IMR-90 (cell line): Measurements from ENCODE around the gene TCF12. TPM values are rescaled to one million over a fixed set of nuclear protein-coding genes. Genes with fewer than 3 reads are reported as not detected.

Experiments used
- ATAC-seq: fragments of 200-7000 bp; cut with Tn5 transposase; 2 replicates; pipeline ENCODE4 v1.9.1; 2020; ENCODE audit warnings: low read depth, mild to moderate bottlenecking, moderate library complexity
- BruUV-seq: library from RNA; stranded (reverse); fragments of 400-500 nt; replicated peaks from 2 replicates; lab custom pipeline; 2021; lab: Mats Ljungman, UMichigan
- CTCF ChIA-PET: fragments of 300-600 bp; formaldehyde crosslinking; extraction: SDS; loops from one replicate; lab custom pipeline; 2021; ENCODE audit warnings: antibody characterized with exemption; lab: Yijun Ruan, JAX
- POLR2A ChIA-PET: fragments of 300-600 bp; sonication (Branson Sonifier 250); formaldehyde crosslinking; loops from one replicate; lab custom pipeline; 2022; ENCODE audit warnings: antibody characterized with exemption; ENCODE audit not compliant: unreplicated experiment; lab: Charles Lee
- DNase-seq: peaks from one replicate; pipeline ENCODE4 v3.0.0; 2013
- H2AFZ ChIP-seq: replicated peaks from 2 replicates; pipeline ENCODE3; 2013; ENCODE audit warnings: low read length, mild to moderate bottlenecking; ENCODE audit not compliant: poor library complexity
- H2AK5ac ChIP-seq: 2 replicates; pipeline ENCODE4 v1.6.1; 2013; ENCODE audit warnings: low read depth, low read length, inconsistent platforms
- H2AK9ac ChIP-seq: replicated peaks from 2 replicates; pipeline ENCODE3; 2013; ENCODE audit warnings: mild to moderate bottlenecking, low read depth, low read length, moderate library complexity; ENCODE audit not compliant: poor library complexity
- H2BK120ac ChIP-seq: 2 replicates; pipeline ENCODE4 v1.6.1; 2013; ENCODE audit warnings: low read depth, low read length, inconsistent platforms
- H2BK15ac ChIP-seq: 3 replicates; pipeline ENCODE4 v1.6.1; 2013; ENCODE audit warnings: low read depth, low read length, inconsistent platforms
- H2BK20ac ChIP-seq: 2 replicates; pipeline ENCODE4 v1.6.1; 2013; ENCODE audit warnings: low read depth, mild to moderate bottlenecking, inconsistent platforms, low read length, moderate library complexity
- H2BK5ac ChIP-seq: 2 replicates; pipeline ENCODE4 v1.6.1; 2013; ENCODE audit warnings: mild to moderate bottlenecking, low read depth, low read length, inconsistent platforms; ENCODE audit not compliant: poor library complexity, severe bottlenecking
- H3K14ac ChIP-seq: replicated peaks from 2 replicates; pipeline ENCODE4 v1.6.1; 2013; ENCODE audit warnings: low read depth, low read length, inconsistent platforms
- H3K18ac ChIP-seq: 2 replicates; pipeline ENCODE4 v1.6.1; 2013; ENCODE audit warnings: low read depth, low read length, control low read depth
- H3K23ac ChIP-seq: 2 replicates; pipeline ENCODE4 v1.6.1; 2013; ENCODE audit warnings: low read depth, low read length, inconsistent platforms
- H3K27ac ChIP-seq: 2 replicates; pipeline ENCODE4 v1.5.1; 2013; ENCODE audit warnings: mild to moderate bottlenecking, control low read depth, low read length; ENCODE audit not compliant: insufficient read depth
- H3K27me3 ChIP-seq: 2 replicates; pipeline ENCODE4 v1.6.1; 2013; ENCODE audit warnings: low read length; ENCODE audit not compliant: control insufficient read depth, insufficient read depth
- H3K36me3 ChIP-seq: 2 replicates; pipeline ENCODE4 v1.6.1; 2013; ENCODE audit warnings: low read length, mixed read lengths; ENCODE audit not compliant: control insufficient read depth, insufficient read depth
- H3K4ac ChIP-seq: 2 replicates; pipeline ENCODE4 v1.6.1; 2013; ENCODE audit warnings: low read depth, low read length, inconsistent platforms
- H3K4me1 ChIP-seq: 2 replicates; pipeline ENCODE4 v1.6.1; 2013; ENCODE audit warnings: low read length, mixed read lengths; ENCODE audit not compliant: control insufficient read depth, insufficient read depth
- H3K4me2 ChIP-seq: 2 replicates; pipeline ENCODE4 v1.6.1; 2013; ENCODE audit warnings: low read depth, mild to moderate bottlenecking, control low read depth, low read length, moderate library complexity
- H3K4me3 ChIP-seq: 2 replicates; pipeline ENCODE4 v1.5.1; 2013; ENCODE audit warnings: low read depth, mild to moderate bottlenecking, control low read depth, low read length, moderate library complexity; ENCODE audit not compliant: insufficient read depth
- H3K56ac ChIP-seq: 2 replicates; pipeline ENCODE4 v1.6.1; 2013; ENCODE audit warnings: low read length, inconsistent platforms; ENCODE audit not compliant: insufficient read depth; ENCODE audit errors: extremely low read depth
- H3K79me1 ChIP-seq, 2 experiments: 2 replicates each; pipeline ENCODE4 v1.6.1; 2013; ENCODE audit warnings: low read length in 2 of 2, inconsistent platforms in 1 of 2, low read depth in 1 of 2
- H3K9ac ChIP-seq: 2 replicates; pipeline ENCODE4 v1.6.1; 2013; ENCODE audit warnings: low read depth, low read length, control low read depth
- H3K9me1 ChIP-seq: 2 replicates; pipeline ENCODE4 v1.6.1; 2013; ENCODE audit warnings: low read length, inconsistent platforms; ENCODE audit not compliant: insufficient read depth
- H3K9me3 ChIP-seq: 2 replicates; pipeline ENCODE4 v1.6.1; 2013; ENCODE audit warnings: low read length; ENCODE audit not compliant: control insufficient read depth, insufficient read depth
- H4K20me1 ChIP-seq: 2 replicates; pipeline ENCODE4 v1.6.1; 2013; ENCODE audit warnings: low read length, inconsistent platforms; ENCODE audit not compliant: insufficient read depth
- H4K5ac ChIP-seq: 2 replicates; pipeline ENCODE4 v1.6.1; 2013; ENCODE audit warnings: mild to moderate bottlenecking, low read depth, low read length, control low read depth
- H4K8ac ChIP-seq, 2 experiments: 2 replicates each; pipeline ENCODE4 v1.6.1; 2013; ENCODE audit warnings: low read depth in 2 of 2, low read length in 2 of 2, control low read depth in 1 of 2, inconsistent platforms in 1 of 2
- H4K91ac ChIP-seq: 2 replicates; pipeline ENCODE4 v1.6.1; 2013; ENCODE audit warnings: low read depth, low read length, inconsistent platforms; ENCODE audit not compliant: insufficient read depth
- BHLHE40 ChIP-seq: fragments of 150-350 bp; IDR thresholded peaks from 2 replicates; pipeline ENCODE4 v1.6.1; 2016; ENCODE audit warnings: mild to moderate bottlenecking, low read depth, low read length
- CEBPB ChIP-seq: IDR thresholded peaks from 2 replicates; pipeline ENCODE4 v1.6.1; 2012; ENCODE audit warnings: low read depth, low read length, improper control_type of control experiment
- CHD1 ChIP-seq: IDR thresholded peaks from 2 replicates; pipeline ENCODE4 v1.6.1; 2012; ENCODE audit warnings: low read depth, low read length, improper control_type of control experiment
- CTCF ChIP-seq: conservative IDR thresholded peaks from 2 replicates; pipeline ENCODE4 v1.5.1; 2012; ENCODE audit warnings: mild to moderate bottlenecking, low read depth, low read length, improper control_type of control experiment
- ELK1 ChIP-seq: fragments of 150-350 bp; IDR thresholded peaks from 2 replicates; pipeline ENCODE4 v1.6.1; 2016; ENCODE audit warnings: low read depth, mild to moderate bottlenecking, low read length, moderate library complexity, borderline replicate concordance
- FOS ChIP-seq: fragments of 150-350 bp; IDR thresholded peaks from 2 replicates; pipeline ENCODE4 v1.6.1; 2016; ENCODE audit warnings: low read depth, low read length
- MAFK ChIP-seq: IDR thresholded peaks from 2 replicates; pipeline ENCODE4 v1.6.1; 2012; ENCODE audit warnings: low read depth, low read length, improper control_type of control experiment
- MAZ ChIP-seq: IDR thresholded peaks from 2 replicates; pipeline ENCODE4 v1.6.1; 2012; ENCODE audit warnings: low read depth, mild to moderate bottlenecking, low read length, improper control_type of control experiment, moderate library complexity, borderline replicate concordance
- MXI1 ChIP-seq: IDR thresholded peaks from 2 replicates; pipeline ENCODE4 v1.6.1; 2012; ENCODE audit warnings: low read depth, mild to moderate bottlenecking, low read length, moderate library complexity, borderline replicate concordance
- NFE2L2 ChIP-seq: fragments of 150-350 bp; IDR thresholded peaks from 2 replicates; pipeline ENCODE4 v1.6.1; 2016; ENCODE audit warnings: low read depth, mild to moderate bottlenecking, low read length
- POLR2A ChIP-seq: IDR thresholded peaks from 2 replicates; pipeline ENCODE4 v1.6.1; 2012; ENCODE audit warnings: mild to moderate bottlenecking, low read depth, low read length
- RAD21 ChIP-seq: IDR thresholded peaks from 2 replicates; pipeline ENCODE4 v1.6.1; 2012; ENCODE audit warnings: low read length, improper control_type of control experiment
- RCOR1 ChIP-seq: IDR thresholded peaks from 2 replicates; pipeline ENCODE4 v1.6.1; 2012; ENCODE audit warnings: mild to moderate bottlenecking, low read length, improper control_type of control experiment; ENCODE audit not compliant: insufficient replicate concordance
- RFX5 ChIP-seq: IDR thresholded peaks from 2 replicates; pipeline ENCODE4 v1.8.0; 2012; ENCODE audit warnings: low read depth, mild to moderate bottlenecking, low read length, moderate library complexity
- SMC3 ChIP-seq: fragments of 150-350 bp; IDR thresholded peaks from 2 replicates; pipeline ENCODE4 v1.6.1; 2016; ENCODE audit warnings: low read depth, mild to moderate bottlenecking, antibody characterized with exemption, low read length, moderate library complexity
- USF2 ChIP-seq: fragments of 150-350 bp; IDR thresholded peaks from 2 replicates; pipeline ENCODE4 v1.6.1; 2017; ENCODE audit warnings: mild to moderate bottlenecking, antibody characterized with exemption, low read length, low read depth
- WGBS, 2 experiments: methylation state at CpG; one replicate each; pipeline versions ENCODE4 v1.1.5 to v1.1.7; 2013; ENCODE audit warnings: missing lambda C conversion rate in 2 of 2; ENCODE audit not compliant: insufficient read length in 1 of 2; ENCODE audit errors: extremely low coverage in 2 of 2; 5-methylcytosine and 5-hydroxymethylcytosine counted together
- dilution Hi-C: fragments of 300-500 bp; cut with HindIII; formaldehyde crosslinking; loops from one replicate; pipeline ENCODE4 v1.14.3; 2018; ENCODE audit warnings: low sequenced_read_pairs; ENCODE audit not compliant: unreplicated experiment
- in situ Hi-C: fragments of 300-500 bp; cut with MboI; formaldehyde crosslinking; loops from 3 replicates; pipeline ENCODE4 v1.14.3; 2019; ENCODE audit warnings: low sequenced_read_pairs, inconsistent platforms, mixed read lengths
- intact Hi-C: fragments of 100-400 bp; cut with micrococcal nuclease; formaldehyde crosslinking; loops from 2 replicates; pipeline ENCODE4 v1.10.0; 2022
- polyA plus RNA-seq, 3 experiments: library from polyadenylated mRNA; depleted of rRNA; stranded (reverse); fragments of >200 nt; gene quantifications; 2 replicates each; pipeline ENCODE4 v1.2.3, GENCODE V29; 2012; ENCODE audit warnings: low replicate concordance in 1 of 3
- total RNA-seq: library from RNA; depleted of rRNA; stranded (reverse); fragments of >200 nt; gene quantifications from 2 replicates; pipeline ENCODE4 v1.2.3, GENCODE V29; 2012

Gene TCF12
- total and polyA plus RNA-seq, 2 of the 4 experiments (the other 2 are of a cell fraction): 79.4 to 160 TPM

GRCh38 chr15:56893364-56893678 is 25.1 kb upstream of the TCF12 start:
- H3K56ac ChIP-seq: no peak overlapping the region
- intact Hi-C loops: no loop called here

More at GRCh38 chr15:56893364-56893678, 25.1 kb upstream of the TCF12 start:
- Histone ChIP-seq H4K20me1 (no peaks in the 10 kb centered on the region), H3K4ac (no peak overlapping the region), H3K9ac (no peak overlapping the region), H3K27ac (no peak overlapping the region), H4K91ac (no peak overlapping the region), H2BK120ac (no peak overlapping the region), H3K27me3 (no peaks in the 10 kb centered on the region), H3K79me1 (0 out of 4 replicates have a peak, but pooled peaks cover 0 to 2% of the 10 kb centered on the region in 2 experiments), H2BK15ac (no peak overlapping the region), H2BK20ac (no peak overlapping the region), H3K4me1 (no peaks in the 10 kb centered on the region), H3K4me2 (no peak overlapping the region), H3K36me3 (no peaks in the 10 kb centered on the region), H3K23ac (no peak overlapping the region), H3K4me3 (no peak overlapping the region), H2AK5ac (no peak overlapping the region), H2AFZ (no peak overlapping the region), H3K9me3 (no peaks in the 10 kb centered on the region), H4K8ac (no peak overlapping the region), H2AK9ac (no peak overlapping the region), H2BK5ac (no peak overlapping the region), H3K9me1 (no peaks in the 10 kb centered on the region), H3K18ac (no peak overlapping the region), H4K5ac (no peak overlapping the region), H3K14ac (no peak overlapping the region)
- no CpG with 5 or more reads among the region's 1 CpG for WGBS, 2 experiments
- ATAC-seq (no peak), DNase-seq (no peak)
- dilution Hi-C loops (no loop called here), in situ Hi-C loops (no loop called here)
- TF ChIP-seq SMC3 (no peak), RAD21 (no peak), ELK1 (no peak), FOS (no peak), NFE2L2 (no peak), RCOR1 (no peak), CTCF (no peak), MAZ (no peak), MXI1 (no peak), MAFK (no peak), BHLHE40 (no peak), RFX5 (no peak), CHD1 (no peak), CEBPB (no peak), USF2 (no peak), POLR2A (no peak)
- CTCF ChIA-PET: no interaction called here
- POLR2A ChIA-PET: no interaction called here
- BruUV-seq: no TSS peak
